Measurements from ENCODE around the gene NR2C1. TPM values are rescaled to one million over a fixed set of nuclear protein-coding genes. Genes with fewer than 3 reads are reported as not detected.

NR2C1 gene
- total and polyA plus RNA-seq, 9 of the 15 experiments (the other 6 are each of a cell fraction or from before 2014, with no cell fraction given): 8.5 to 42.4 (median 35.6) TPM

GRCh38 chr12:95003213-95003920 is 70.1 kb downstream of the NR2C1 start, which contains the start of gene NDUFA12 (continued):
- peak; percentile 9 to 65; a peak in 2 of 4 replicates for TF ChIP-seq MNT (conservative IDR thresholded peaks at IDR 0.05)
- TF ChIP-seq AFF1 (IDR thresholded peaks at IDR 0.05; ENCODE audit: low read depth in 1 of 2, partially characterized antibody in 2 of 2): no peak
- TF ChIP-seq ZBTB7A (IDR thresholded peaks at IDR 0.05; ENCODE audit: borderline replicate concordance, control insufficient read depth, low read depth, low read length): peak; percentile 73; the same call in 1 of the 2 replicates
- no peak for TF ChIP-seq ZNF75A (CRISPR knock-in tag; IDR thresholded peaks at IDR 0.05)
- peak; percentile 25 for TF ChIP-seq HNRNPLL (IDR thresholded peaks at IDR 0.05; ENCODE audit: low read depth, low read length, poor library complexity, severe bottlenecking)
- peak; percentile 92 for TF ChIP-seq GABPA (tag; conservative IDR thresholded peaks at IDR 0.05; ENCODE audit: low read depth)
- TF ChIP-seq C11orf30 (IDR thresholded peaks at IDR 0.05; ENCODE audit: low read depth): peak; percentile 96
- no peak for TF ChIP-seq IRF2 (CRISPR knock-in tag; IDR thresholded peaks at IDR 0.05)
- TF ChIP-seq PBX2 (CRISPR knock-in tag; IDR thresholded peaks at IDR 0.05; ENCODE audit: low read depth): peak; percentile 80
- peak; percentile 89 for TF ChIP-seq PBX2 (tag; conservative IDR thresholded peaks at IDR 0.05; ENCODE audit: low read depth)
- no peak for TF ChIP-seq HEY1 (CRISPR knock-in tag; IDR thresholded peaks at IDR 0.05; ENCODE audit: borderline replicate concordance)
- TF ChIP-seq MYC (IDR thresholded peaks at IDR 0.05; ENCODE audit: low read depth, low read length): peak; percentile 63; the same call in 1 of the 2 replicates
- peak; percentile 62; the same call in 1 of the 2 replicates for TF ChIP-seq MYC (CRISPR knock-in tag; IDR thresholded peaks at IDR 0.05; ENCODE audit: borderline replicate concordance, low read depth)
- peak; percentile 97 for TF ChIP-seq POLR2A (conservative IDR thresholded peaks at IDR 0.05)
- TF ChIP-seq RUNX1 (IDR thresholded peaks at IDR 0.05; ENCODE audit: low read depth): no peak
- peak; percentile 67; the same call in 1 of the 2 replicates for TF ChIP-seq ZBTB9 (CRISPR knock-in tag; IDR thresholded peaks at IDR 0.05)
- no peak for TF ChIP-seq GTF2F1 (IDR thresholded peaks at IDR 0.05; ENCODE audit: low read depth, low read length)

Data from K562 (cell line).